BJ (cell line): ENCODE results near the gene FGFR2. TPM values are rescaled to one million over a fixed set of nuclear protein-coding genes. Genes with fewer than 3 reads are reported as not detected.

Source experiments
- CTCF ChIA-PET: fragments of 350-600 bp; formaldehyde crosslinking; extraction: SDS; loops from one replicate; lab custom pipeline; 2021; ENCODE audit warnings: antibody characterized with exemption, inconsistent platforms; lab: Yijun Ruan, JAX
- POLR2A ChIA-PET: fragments of 300-600 bp; sonication (Branson Sonifier 250); formaldehyde crosslinking; extraction: SDS; loops from one replicate; lab custom pipeline; 2021; ENCODE audit warnings: antibody characterized with exemption; lab: Charles Lee
- DNase-seq: peaks from one replicate; pipeline ENCODE4 v3.0.0-alpha.2; 2011; ENCODE audit warnings: low read depth
- H3K27me3 ChIP-seq: 2 replicates; pipeline ENCODE4 v1.6.0; 2011; ENCODE audit warnings: low read length; ENCODE audit not compliant: control insufficient read depth, insufficient read depth
- H3K36me3 ChIP-seq: 2 replicates; pipeline ENCODE4 v1.5.1; 2011; ENCODE audit warnings: low read length; ENCODE audit not compliant: control insufficient read depth, insufficient read depth
- H3K4me3 ChIP-seq: 2 replicates; pipeline ENCODE4 v1.5.1; 2011; ENCODE audit warnings: low read depth, mild to moderate bottlenecking, control low read depth, low read length
- CTCF ChIP-seq: IDR thresholded peaks from 2 replicates; pipeline ENCODE4 v1.5.1; 2011; ENCODE audit warnings: low read depth, mild to moderate bottlenecking, control low read depth, inconsistent platforms, low read length, moderate library complexity; ENCODE audit not compliant: insufficient read depth
- polyA plus RNA-seq: library from polyadenylated mRNA; depleted of rRNA; stranded (reverse); fragments of >200 nt; gene quantifications from 2 replicates; pipeline ENCODE4 v1.2.3, GENCODE V29; 2011

Gene FGFR2
- polyA plus RNA-seq, 1 experiment = 0.26 TPM

GRCh38 chr10:121594076-121594475 is 4.2 kb downstream of the FGFR2 start:
- no peaks in the 10 kb centered on the region for H3K36me3 ChIP-seq
- POLR2A ChIA-PET = no interaction called here

GRCh38 chr10:121593281-121594075 is 4.8 kb downstream of the FGFR2 start:
- no peak for TF ChIP-seq CTCF
- POLR2A ChIA-PET = no interaction called here
- CTCF ChIA-PET = no interaction called here
- no peaks in the 10 kb centered on the region for H3K36me3 ChIP-seq
- H3K4me3 ChIP-seq = no peak overlapping the region
- peaks cover 14% of the 10 kb centered on the region for H3K27me3 ChIP-seq
- DNase-seq = no peak

More at GRCh38 chr10:121594076-121594475, 4.2 kb downstream of the FGFR2 start:
- Histone ChIP-seq H3K27me3 (peaks cover 14% of the 10 kb centered on the region), H3K4me3 (no peak overlapping the region)
- no peak for TF ChIP-seq CTCF
- no peak for DNase-seq
- CTCF ChIA-PET = no interaction called here

- no peak for DNase-seq
- ChIA-PET CTCF (no interaction called here), POLR2A (no interaction called here)
- no peak for TF ChIP-seq CTCF
- Histone ChIP-seq H3K4me3 (no peak overlapping the region), H3K27me3 (peaks cover 10% of the 10 kb centered on the region), H3K36me3 (no peaks in the 10 kb centered on the region)
These were observed 5.9 kb downstream of the FGFR2 start for GRCh38 chr10:121592155-121592890.

- no peak for DNase-seq
These were observed 7.1 kb downstream of the FGFR2 start for GRCh38 chr10:121591186-121591585.

More at GRCh38 chr10:121591186-121591585, 7.1 kb downstream of the FGFR2 start:
- TF ChIP-seq CTCF = no peak
- Histone ChIP-seq H3K4me3 (no peak overlapping the region), H3K27me3 (no peaks in the 10 kb centered on the region), H3K36me3 (no peaks in the 10 kb centered on the region)
- ChIA-PET POLR2A (no interaction called here), CTCF (no interaction called here)
